HG03521 (cell line): ENCODE data around the gene NDUFC1.

Experiments
- ATAC-seq: cut with Tn5 transposase; IDR thresholded peaks from one replicate; pipeline ENCODE4 v1.9.1; 2021; ENCODE audit warnings: mild to moderate bottlenecking, moderate library complexity; ENCODE audit not compliant: unreplicated experiment

Gene NDUFC1

DNA sequence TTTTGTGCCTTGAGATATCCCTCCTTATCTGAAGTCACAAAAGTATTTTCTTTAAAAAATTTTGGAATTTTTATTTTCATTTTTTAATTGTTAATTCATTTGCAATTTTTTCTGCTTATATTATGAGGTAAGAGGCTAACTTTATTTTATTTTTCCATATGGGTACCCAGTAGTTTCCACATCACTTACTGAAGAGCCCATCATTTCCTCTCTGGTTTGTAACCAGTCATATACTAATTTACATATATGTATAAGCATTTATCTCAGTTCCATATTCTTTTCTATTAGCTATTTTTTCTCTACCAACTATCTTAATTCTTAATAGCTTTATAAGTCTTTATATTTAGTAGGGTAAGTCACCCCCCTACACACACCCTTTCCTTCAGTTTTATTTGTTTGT, 49.2 kb downstream of the NDUFC1 start:
- ATAC-seq, result no peak

DNA sequence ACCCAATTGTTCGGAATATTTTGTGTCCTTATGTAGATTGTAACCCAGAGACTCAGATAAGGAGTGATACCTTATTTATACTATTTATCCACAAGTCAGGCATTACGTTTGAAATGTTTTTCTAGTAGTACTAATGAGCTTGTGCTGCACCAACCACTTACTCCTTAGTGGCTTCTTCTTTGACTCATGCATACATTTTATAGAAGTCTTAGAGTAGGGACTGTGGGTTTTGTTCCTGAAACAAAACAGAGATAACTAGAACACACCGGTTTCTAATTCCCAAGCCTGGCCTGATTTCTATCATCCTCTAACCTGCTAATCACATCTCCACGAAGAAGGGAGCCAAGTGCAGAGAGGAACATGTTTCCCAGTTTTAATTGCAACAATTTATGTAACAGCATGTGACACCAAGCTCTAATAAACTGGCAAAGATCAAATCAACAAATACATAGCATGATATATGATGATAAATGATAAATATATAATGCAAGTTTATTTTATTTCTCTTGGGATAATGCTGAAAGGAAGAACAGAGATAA, 54.5 kb downstream of the NDUFC1 start:
- ATAC-seq, result no peak

DNA sequence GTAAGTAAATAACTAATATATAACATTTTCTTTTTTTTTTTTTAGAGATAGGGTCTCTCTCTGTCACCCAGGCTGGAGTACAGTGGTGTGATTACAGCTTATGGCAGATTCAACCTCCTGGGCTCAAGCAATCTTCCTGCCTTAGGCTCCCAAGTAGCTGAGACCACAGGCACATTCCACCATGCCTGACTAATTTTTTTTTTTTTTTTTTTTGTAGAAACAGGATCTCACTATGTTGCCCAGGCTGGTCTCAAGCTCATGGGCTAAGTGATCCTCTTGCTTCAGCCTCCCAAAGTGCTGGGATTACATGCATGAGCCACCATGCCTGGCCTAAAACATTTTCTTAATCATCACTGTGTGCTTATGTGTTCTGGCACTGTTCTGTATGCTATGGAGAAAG, 55.0 kb downstream of the NDUFC1 start:
- no peak for ATAC-seq

DNA sequence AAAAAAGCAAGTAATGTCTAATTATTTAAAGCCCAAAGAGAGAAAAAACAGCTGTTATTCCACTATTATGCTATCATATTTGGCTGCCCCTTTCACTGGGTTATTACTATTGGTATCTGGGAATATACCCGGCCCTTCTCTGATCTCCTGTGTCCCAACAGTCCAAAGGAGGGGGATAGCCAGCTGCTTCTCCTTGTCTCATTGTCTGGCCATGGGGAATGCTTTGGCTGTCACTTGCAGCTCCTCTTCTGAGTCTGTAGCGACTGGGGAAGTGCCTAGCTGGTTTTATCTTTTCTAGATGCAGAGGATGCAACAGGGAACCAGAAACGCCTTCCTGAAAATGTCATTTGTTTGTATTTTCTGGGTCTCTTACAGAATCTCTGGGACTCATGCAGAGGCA, 56.1 kb downstream of the NDUFC1 start:
- no peak for ATAC-seq

GRCh38 chr4:139245590-139245989, 56.7 kb downstream of the NDUFC1 start:
- no peak for ATAC-seq

DNA sequence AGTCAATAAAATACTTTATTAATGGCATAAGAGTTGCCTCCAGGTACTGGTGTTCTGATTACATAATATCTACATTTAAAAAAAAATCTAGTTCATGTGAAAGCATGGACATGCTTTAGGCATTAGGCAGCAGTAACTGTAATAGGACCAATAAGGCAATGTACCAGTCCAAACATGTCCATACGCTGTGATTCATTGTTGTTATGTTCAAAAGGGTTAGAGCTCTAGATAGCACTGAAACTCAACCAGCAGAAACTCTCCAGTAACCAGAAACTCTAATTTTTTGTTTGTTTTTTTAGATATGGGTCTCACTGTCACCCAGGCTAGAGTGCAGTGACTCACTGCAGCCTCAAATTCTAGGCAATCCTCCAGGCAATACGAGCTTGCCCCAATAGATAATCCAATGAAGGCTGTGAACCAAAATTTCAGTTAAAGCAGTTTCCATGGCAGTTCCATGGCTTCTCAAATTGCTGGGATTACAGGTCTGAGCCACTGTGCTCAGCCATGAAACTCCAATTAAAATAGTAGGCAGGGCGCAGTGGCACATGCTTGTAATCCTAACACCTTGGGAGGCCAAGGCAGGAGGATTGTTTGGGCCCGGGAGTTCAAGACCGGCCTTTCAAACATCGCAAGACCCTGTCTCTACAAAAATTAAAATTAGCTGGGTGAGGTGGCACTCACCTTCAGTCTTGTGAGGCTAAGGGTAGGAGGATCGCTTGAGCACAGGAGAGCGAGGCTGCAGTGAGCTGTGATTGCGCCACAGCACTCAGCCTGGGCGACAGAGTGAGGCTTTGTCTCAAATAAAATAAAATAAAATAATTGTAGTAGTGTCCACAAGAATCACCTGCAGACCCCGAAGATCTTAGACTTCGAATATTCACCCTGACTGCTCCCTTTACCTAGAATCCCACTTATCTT, 58.6 kb downstream of the NDUFC1 start:
- ATAC-seq, result no peak

DNA sequence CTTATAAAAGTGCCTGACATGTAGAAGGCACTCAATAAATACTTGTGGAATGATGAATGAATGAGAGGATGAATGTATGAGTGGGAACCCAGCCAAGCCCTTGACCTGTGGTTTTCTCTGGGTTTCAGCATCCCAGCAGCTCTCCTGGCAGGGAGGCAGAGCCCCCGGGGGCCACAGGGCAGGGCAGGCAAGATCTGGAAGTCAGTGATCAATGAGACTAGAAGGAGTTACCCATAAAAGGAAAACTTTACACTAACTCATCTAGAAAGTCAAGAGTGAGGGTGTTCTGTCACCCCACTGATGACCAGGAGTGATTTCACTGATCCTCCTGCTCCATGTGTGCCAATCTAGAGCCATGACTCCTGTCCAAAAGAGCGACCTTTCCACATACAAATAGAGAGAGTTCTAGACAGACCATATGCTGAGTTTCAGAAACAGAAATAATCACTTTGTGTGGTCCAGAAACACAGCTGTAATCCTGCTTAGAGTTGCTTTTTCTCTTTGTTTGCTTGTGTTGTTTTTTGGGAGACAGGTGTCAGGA, 59.7 kb downstream of the NDUFC1 start:
- ATAC-seq, result no peak

GRCh38 chr4:139241784-139242151, 60.5 kb downstream of the NDUFC1 start:
- ATAC-seq, result no peak

GRCh38 chr4:139241086-139241783, 61.0 kb downstream of the NDUFC1 start:
- ATAC-seq, result no peak
